Activated CD8-positive, alpha-beta T cell treated with anti-CD3 and anti-CD28 coated beads, Interleukin-2, amount 10 ng/mL, durations not matched to agents 7 days and 5 days (primary cell): Measurements from ENCODE around the gene KPNB1. TPM values are rescaled to one million over a fixed set of nuclear protein-coding genes. Genes with fewer than 3 reads are reported as not detected.

ENCODE experiments used
- ATAC-seq: fragments of 150-1000 bp; cut with Tn5 transposase; one replicate; pipeline ENCODE4 v1.10.0; 2021; ENCODE audit warnings: moderate library complexity
- CTCF ChIA-PET: fragments of 350-600 bp; sonication (Branson Sonifier 250); formaldehyde crosslinking; loops from one replicate; lab custom pipeline; 2021; ENCODE audit warnings: antibody characterized with exemption; lab: Charles Lee
- POLR2A ChIA-PET: fragments of 350-600 bp; sonication (Branson Sonifier 250); formaldehyde crosslinking; loops from one replicate; lab custom pipeline; 2021; ENCODE audit warnings: antibody characterized with exemption; lab: Charles Lee
- DNase-seq: peaks from one replicate; pipeline ENCODE4 v3.0.0-alpha.2; 2020
- H3K27ac Mint-ChIP-seq: one replicate; pipeline ENCODE4 v1.8.0; 2021; ENCODE audit warnings: mild to moderate bottlenecking, mixed read lengths
- H3K27me3 Mint-ChIP-seq: one replicate; pipeline ENCODE4 v1.8.0; 2021; ENCODE audit warnings: low read depth, mixed read lengths
- H3K36me3 Mint-ChIP-seq: one replicate; pipeline ENCODE4 v1.8.0; 2021; ENCODE audit warnings: low read depth, mixed read lengths
- H3K4me1 Mint-ChIP-seq: one replicate; pipeline ENCODE4 v1.8.0; 2021; ENCODE audit warnings: low read depth, mixed read lengths
- H3K4me3 Mint-ChIP-seq: one replicate; pipeline ENCODE4 v1.8.0; 2021; ENCODE audit warnings: mild to moderate bottlenecking, mixed read lengths
- H3K9me3 Mint-ChIP-seq: one replicate; pipeline ENCODE4 v1.8.0; 2022; ENCODE audit warnings: mixed read lengths; ENCODE audit not compliant: insufficient read depth
- total RNA-seq, 2 experiments: library from RNA; stranded (reverse); gene quantifications; one replicate each; pipeline ENCODE4 v1.2.3, GENCODE V29; 2021

Gene KPNB1
- 100 to 1,000 TPM; 413 to 427 TPM for total RNA-seq

- peak within 1 kb of the TSS; percentile 100 for H3K27ac Mint-ChIP-seq
- ChIA-PET POLR2A (interaction anchor here (0.7 to 4.4 kb wide), 21 partner anchors 8 to 398 kb away, joined by 3 to 29 read pairs (median 4); partner anchors contain the start of gene TBX21), CTCF (interaction anchor here (0.9 to 8.7 kb wide), 19 partner anchors 9 to 420 kb away, joined by 3 to 95 read pairs (median 4); partner anchors contain the start of gene TBX21)
- peaks cover 41% of the 10 kb centered on the region for H3K4me1 Mint-ChIP-seq
- ATAC-seq: peak; percentile 89
- H3K27me3 Mint-ChIP-seq: no peaks in the 10 kb centered on the region
- H3K9me3 Mint-ChIP-seq: no peaks in the 10 kb centered on the region
- DNase-seq: peak; percentile 99
- peaks cover 44% of the 10 kb centered on the region for H3K36me3 Mint-ChIP-seq
- peak within 1 kb of the TSS; percentile 97 for H3K4me3 Mint-ChIP-seq
These were observed at the start of gene KPNB1 for GRCh38 chr17:47649153-47649971. TSS of gene KPNB1 (plus strand) at chr17:47649919. CDS start at chr17:47650245, 326 bp downstream.

- no peak for DNase-seq
- ChIA-PET POLR2A (no interaction called here), CTCF (interaction anchor here (0.9 to 3.5 kb wide), 2 partner anchors 11 to 14 kb away, joined by 3 to 35 read pairs; no protein-coding TSS in a partner anchor)
- peaks cover 43% of the 10 kb centered on the region for H3K36me3 Mint-ChIP-seq
- no peak overlapping the region for H3K27ac Mint-ChIP-seq
- H3K27me3 Mint-ChIP-seq: no peaks in the 10 kb centered on the region
- H3K4me3 Mint-ChIP-seq: no peak overlapping the region
- no peaks in the 10 kb centered on the region for H3K4me1 Mint-ChIP-seq
- no peaks in the 10 kb centered on the region for H3K9me3 Mint-ChIP-seq
- ATAC-seq: no peak
These were observed 45.7 kb upstream of the KPNB1 start for GRCh38 chr17:47603830-47604597.

DNA sequence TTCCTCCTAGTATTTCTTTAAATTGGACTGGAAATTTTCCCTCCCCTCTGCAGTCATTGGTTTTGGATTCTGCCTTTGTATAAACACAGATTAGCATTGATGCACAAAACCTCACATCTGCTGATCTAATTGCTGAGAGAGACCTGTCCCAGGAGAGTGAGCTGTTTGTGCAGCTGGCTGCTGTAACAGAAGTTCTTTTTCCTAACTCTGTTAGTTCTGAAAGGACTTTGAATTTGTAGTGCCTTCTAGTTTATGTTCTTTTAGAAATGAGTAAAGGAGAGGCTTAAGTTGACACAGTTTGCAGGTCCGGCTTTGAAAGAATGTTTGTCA, 45.2 kb upstream of the KPNB1 start:
- no peak overlapping the region for H3K27ac Mint-ChIP-seq
- no peaks in the 10 kb centered on the region for H3K9me3 Mint-ChIP-seq
- CTCF ChIA-PET: interaction anchor here (2.1 to 3.5 kb wide), 2 partner anchors 11 to 13 kb away, joined by 7 to 35 read pairs; no protein-coding TSS in a partner anchor
- peaks cover 42% of the 10 kb centered on the region for H3K36me3 Mint-ChIP-seq
- no peaks in the 10 kb centered on the region for H3K4me1 Mint-ChIP-seq
- DNase-seq (no peak), ATAC-seq (no peak)
- H3K4me3 Mint-ChIP-seq: no peak overlapping the region
- POLR2A ChIA-PET: no interaction called here
- H3K27me3 Mint-ChIP-seq: no peaks in the 10 kb centered on the region

DNA sequence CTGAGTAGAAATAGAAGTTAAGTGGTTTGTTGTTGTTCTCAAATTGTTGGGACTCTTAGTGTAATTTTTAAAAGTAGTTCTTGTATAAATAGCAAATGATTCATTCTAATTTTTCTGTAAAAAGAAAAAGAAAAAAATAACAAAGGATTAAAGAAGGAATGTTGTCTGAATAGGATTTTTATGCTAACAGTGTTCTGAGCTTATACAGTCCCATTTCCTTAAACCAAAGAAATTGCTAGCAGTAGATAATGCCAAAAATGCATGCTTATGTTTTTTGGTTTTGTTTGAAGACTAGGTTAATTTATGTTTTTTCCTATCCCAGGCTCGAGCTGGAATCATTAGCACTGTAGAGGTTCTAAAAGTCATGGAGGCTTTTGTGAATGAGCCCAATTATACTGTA, 44.7 kb upstream of the KPNB1 start:
- Mint-ChIP-seq H3K4me1 (peaks cover 3% of the 10 kb centered on the region), H3K4me3 (no peak overlapping the region), H3K27me3 (no peaks in the 10 kb centered on the region), H3K27ac (no peak overlapping the region), H3K36me3 (peaks cover 45% of the 10 kb centered on the region), H3K9me3 (no peaks in the 10 kb centered on the region)
- DNase-seq (no peak), ATAC-seq (no peak)
- ChIA-PET POLR2A (no interaction called here), CTCF (interaction anchor here (1.0 to 3.5 kb wide), 3 partner anchors 10 to 44 kb away, joined by 3 to 35 read pairs (median 7); no protein-coding TSS in a partner anchor)

DNA sequence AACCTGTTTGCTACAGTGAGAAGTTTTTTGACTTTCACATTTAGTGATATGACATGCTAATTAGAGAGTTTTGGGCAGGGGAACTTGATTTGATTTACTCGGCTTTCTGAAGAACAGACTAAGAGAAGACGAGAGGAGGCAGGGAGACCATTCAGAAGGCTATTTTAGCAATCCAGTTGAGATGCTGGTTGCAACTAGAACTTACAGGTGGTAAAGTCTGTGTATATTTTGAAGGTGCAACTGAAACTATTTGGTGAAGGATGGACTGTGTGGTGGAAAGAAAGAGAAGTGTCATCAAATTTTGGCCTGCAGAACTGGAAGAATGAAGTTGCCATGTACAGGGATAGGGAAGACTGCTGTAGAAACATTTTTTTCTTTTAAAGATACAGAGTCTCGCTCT, 42.2 kb upstream of the KPNB1 start:
- CTCF ChIA-PET: interaction anchor here (0.9 kb wide), 1 partner anchor 9 kb away, joined by 3 read pairs; no protein-coding TSS in a partner anchor
- POLR2A ChIA-PET: interaction anchor here (0.7 kb wide), 1 partner anchor 14 kb away, joined by 3 read pairs; no protein-coding TSS in a partner anchor
- no peak overlapping the region for H3K27ac Mint-ChIP-seq
- peaks cover 34% of the 10 kb centered on the region for H3K36me3 Mint-ChIP-seq
- DNase-seq (no peak), ATAC-seq (no peak)
- peaks cover 6% of the 10 kb centered on the region for H3K4me1 Mint-ChIP-seq
- H3K4me3 Mint-ChIP-seq: no peak overlapping the region
- no peaks in the 10 kb centered on the region for H3K27me3 Mint-ChIP-seq
- no peaks in the 10 kb centered on the region for H3K9me3 Mint-ChIP-seq

DNA sequence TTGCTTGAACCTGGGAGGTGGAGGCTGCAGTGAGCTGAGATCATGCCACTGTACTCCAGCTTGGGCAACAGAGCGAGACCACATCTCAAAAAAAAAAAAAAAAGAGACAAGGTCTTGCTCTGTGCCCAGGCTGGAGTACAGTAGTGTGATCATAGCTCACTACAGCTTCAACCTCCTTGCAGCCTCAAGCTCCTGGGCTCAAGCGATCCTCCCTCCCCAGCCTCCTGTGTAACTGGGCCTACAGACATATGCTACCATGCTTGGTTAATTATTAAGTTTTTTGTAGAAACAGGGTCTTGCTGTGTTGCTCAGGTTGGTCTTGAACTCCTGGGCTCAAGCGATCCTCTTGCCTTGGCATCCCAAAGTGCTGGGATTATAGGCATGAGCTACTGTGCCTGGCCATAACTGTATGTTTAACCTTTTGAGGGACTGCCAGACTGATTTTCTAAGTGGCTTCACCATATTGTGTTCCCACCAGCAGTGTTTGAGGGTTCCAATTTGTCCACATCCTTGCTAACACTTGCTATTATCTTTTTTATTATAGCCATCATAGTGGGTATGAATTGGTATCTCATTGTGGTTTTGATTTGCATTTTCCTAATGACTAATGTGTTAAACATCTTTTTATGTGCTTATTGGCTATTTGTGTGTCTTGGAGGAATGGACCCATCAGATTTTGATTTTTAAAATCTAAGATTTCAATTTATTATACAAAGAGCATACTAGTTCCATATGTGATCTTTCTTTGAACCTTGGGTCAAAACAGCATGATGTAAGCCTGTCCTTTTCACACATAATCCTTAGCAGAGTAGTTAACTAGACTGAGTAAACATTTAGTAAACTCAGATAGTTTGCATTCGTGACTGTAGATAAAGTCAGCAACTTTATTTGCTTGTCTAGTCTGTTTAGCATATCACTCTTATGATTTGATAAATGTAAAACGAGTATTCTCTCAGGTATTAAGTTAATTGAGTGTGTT, 38.1 kb upstream of the KPNB1 start:
- ChIA-PET CTCF (no interaction called here), POLR2A (interaction anchor here (0.6 kb wide), 1 partner anchor 298 kb away, joined by 3 read pairs; no protein-coding TSS in a partner anchor)
- DNase-seq (no peak), ATAC-seq (no peak)
- Mint-ChIP-seq H3K4me1 (peaks cover 9% of the 10 kb centered on the region), H3K27ac (peak overlapping the region; percentile 44), H3K9me3 (no peaks in the 10 kb centered on the region), H3K4me3 (no peak overlapping the region), H3K36me3 (peaks cover 33% of the 10 kb centered on the region), H3K27me3 (no peaks in the 10 kb centered on the region)

GRCh38 chr17:47615766-47616424, 33.8 kb upstream of the KPNB1 start:
- ATAC-seq: peak; percentile 42
- ChIA-PET CTCF (interaction anchor here (0.6 to 3.7 kb wide), 36 partner anchors 8 to 453 kb away, joined by 3 to 35 read pairs (median 3); partner anchors contain the start of genes EFCAB13 and KPNB1), POLR2A (interaction anchor here (0.6 kb wide), 1 partner anchor 630 kb away, joined by 3 read pairs; no protein-coding TSS in a partner anchor)
- no peaks in the 10 kb centered on the region for H3K9me3 Mint-ChIP-seq
- no peaks in the 10 kb centered on the region for H3K27me3 Mint-ChIP-seq
- no peak overlapping the region for H3K4me3 Mint-ChIP-seq
- peaks cover 42% of the 10 kb centered on the region for H3K36me3 Mint-ChIP-seq
- H3K4me1 Mint-ChIP-seq: peaks cover 11% of the 10 kb centered on the region
- no peak overlapping the region for H3K27ac Mint-ChIP-seq
- DNase-seq: no peak

GRCh38 chr17:47618410-47618809, 31.3 kb upstream of the KPNB1 start:
- ChIA-PET CTCF (interaction anchor here (0.8 to 1.9 kb wide), 13 partner anchors 9 to 456 kb away, joined by 3 to 8 read pairs (median 3); partner anchors contain the start of gene KPNB1), POLR2A (interaction anchor here (0.7 to 1.9 kb wide), 2 partner anchors 30 to 66 kb away, joined by 4 to 8 read pairs; partner anchors contain the start of gene KPNB1)
- Mint-ChIP-seq H3K4me3 (no peak overlapping the region), H3K27ac (no peak overlapping the region), H3K36me3 (peaks cover 53% of the 10 kb centered on the region), H3K9me3 (no peaks in the 10 kb centered on the region), H3K4me1 (peaks cover 18% of the 10 kb centered on the region), H3K27me3 (no peaks in the 10 kb centered on the region)
- no peak for DNase-seq
- no peak for ATAC-seq

- CTCF ChIA-PET: interaction anchor here (1.0 to 1.6 kb wide), 2 partner anchors 13 to 28 kb away, joined by 3 to 5 read pairs; no protein-coding TSS in a partner anchor
- peaks cover 53% of the 10 kb centered on the region for H3K36me3 Mint-ChIP-seq
These were observed 29.0 kb upstream of the KPNB1 start for GRCh38 chr17:47620503-47621245.

More at GRCh38 chr17:47620503-47621245, 29.0 kb upstream of the KPNB1 start:
- ATAC-seq (no peak), DNase-seq (no peak)
- no peak overlapping the region for H3K4me3 Mint-ChIP-seq
- H3K4me1 Mint-ChIP-seq: peaks cover 18% of the 10 kb centered on the region
- H3K27me3 Mint-ChIP-seq: no peaks in the 10 kb centered on the region
- POLR2A ChIA-PET: no interaction called here
- no peaks in the 10 kb centered on the region for H3K9me3 Mint-ChIP-seq
- peak overlapping the region; percentile 46 for H3K27ac Mint-ChIP-seq
